PFSK-1 (cell line): Measurements from ENCODE around the gene INO80E.
A peak's percentile ranks its signal among the peaks of the same experiment; 100 is the strongest.

Experiments
- FOXP2 ChIP-seq: optimal IDR thresholded peaks from 2 replicates; pipeline ENCODE3; 2011; ENCODE audit warnings: borderline replicate concordance, control low read depth, inconsistent platforms; ENCODE audit not compliant: insufficient read depth; ENCODE audit errors: extremely low read length, extremely low read depth
- POLR2AphosphoS5 ChIP-seq: IDR thresholded peaks from 2 replicates; pipeline ENCODE4 v1.6.1; 2012; ENCODE audit warnings: low read depth, mild to moderate bottlenecking, control low read depth, low read length, moderate library complexity
- SIN3A ChIP-seq: IDR thresholded peaks from 2 replicates; pipeline ENCODE4 v1.6.1; 2012; ENCODE audit warnings: mild to moderate bottlenecking, low read length, moderate library complexity, borderline replicate concordance; ENCODE audit not compliant: insufficient read depth
- TAF1 ChIP-seq: IDR thresholded peaks from 2 replicates; pipeline ENCODE4 v1.6.1; 2012; ENCODE audit warnings: low read length, control low read depth, borderline replicate concordance; ENCODE audit not compliant: insufficient read depth
- TF ChIP-seq, protein P1 (sequence below), 2 experiments: IDR thresholded peaks; 2 replicates each; pipeline versions ENCODE4 v1.6.1 to v1.8.0; 2011 to 2012; ENCODE audit warnings: low read depth in 2 of 2, low read length in 2 of 2, control low read depth in 1 of 2, inconsistent platforms in 1 of 2, mild to moderate bottlenecking in 1 of 2, moderate library complexity in 1 of 2; ENCODE audit not compliant: insufficient read depth in 1 of 2

Gene INO80E

GRCh38 chr16:29959293-29959692, 36.7 kb upstream of the INO80E start:
- no peak for TF ChIP-seq POLR2AphosphoS5
- no peak for TF ChIP-seq SIN3A
- no peak for TF ChIP-seq FOXP2
- no peak for TF ChIP-seq TAF1
- TF ChIP-seq, protein P1, sequence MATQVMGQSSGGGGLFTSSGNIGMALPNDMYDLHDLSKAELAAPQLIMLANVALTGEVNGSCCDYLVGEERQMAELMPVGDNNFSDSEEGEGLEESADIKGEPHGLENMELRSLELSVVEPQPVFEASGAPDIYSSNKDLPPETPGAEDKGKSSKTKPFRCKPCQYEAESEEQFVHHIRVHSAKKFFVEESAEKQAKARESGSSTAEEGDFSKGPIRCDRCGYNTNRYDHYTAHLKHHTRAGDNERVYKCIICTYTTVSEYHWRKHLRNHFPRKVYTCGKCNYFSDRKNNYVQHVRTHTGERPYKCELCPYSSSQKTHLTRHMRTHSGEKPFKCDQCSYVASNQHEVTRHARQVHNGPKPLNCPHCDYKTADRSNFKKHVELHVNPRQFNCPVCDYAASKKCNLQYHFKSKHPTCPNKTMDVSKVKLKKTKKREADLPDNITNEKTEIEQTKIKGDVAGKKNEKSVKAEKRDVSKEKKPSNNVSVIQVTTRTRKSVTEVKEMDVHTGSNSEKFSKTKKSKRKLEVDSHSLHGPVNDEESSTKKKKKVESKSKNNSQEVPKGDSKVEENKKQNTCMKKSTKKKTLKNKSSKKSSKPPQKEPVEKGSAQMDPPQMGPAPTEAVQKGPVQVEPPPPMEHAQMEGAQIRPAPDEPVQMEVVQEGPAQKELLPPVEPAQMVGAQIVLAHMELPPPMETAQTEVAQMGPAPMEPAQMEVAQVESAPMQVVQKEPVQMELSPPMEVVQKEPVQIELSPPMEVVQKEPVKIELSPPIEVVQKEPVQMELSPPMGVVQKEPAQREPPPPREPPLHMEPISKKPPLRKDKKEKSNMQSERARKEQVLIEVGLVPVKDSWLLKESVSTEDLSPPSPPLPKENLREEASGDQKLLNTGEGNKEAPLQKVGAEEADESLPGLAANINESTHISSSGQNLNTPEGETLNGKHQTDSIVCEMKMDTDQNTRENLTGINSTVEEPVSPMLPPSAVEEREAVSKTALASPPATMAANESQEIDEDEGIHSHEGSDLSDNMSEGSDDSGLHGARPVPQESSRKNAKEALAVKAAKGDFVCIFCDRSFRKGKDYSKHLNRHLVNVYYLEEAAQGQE (IDR thresholded peaks at IDR 0.05; ENCODE audit: insufficient read depth in 1 of 2, low read depth in 2 of 2, low read length in 2 of 2): no peak

- TF ChIP-seq, protein P1 (IDR thresholded peaks at IDR 0.05; ENCODE audit: insufficient read depth in 1 of 2, low read depth in 2 of 2, low read length in 2 of 2): no peak
- TF ChIP-seq TAF1 (no peak), SIN3A (no peak), POLR2AphosphoS5 (no peak), FOXP2 (no peak)
These were observed 34.9 kb upstream of the INO80E start for GRCh38 chr16:29961127-29961478.

DNA sequence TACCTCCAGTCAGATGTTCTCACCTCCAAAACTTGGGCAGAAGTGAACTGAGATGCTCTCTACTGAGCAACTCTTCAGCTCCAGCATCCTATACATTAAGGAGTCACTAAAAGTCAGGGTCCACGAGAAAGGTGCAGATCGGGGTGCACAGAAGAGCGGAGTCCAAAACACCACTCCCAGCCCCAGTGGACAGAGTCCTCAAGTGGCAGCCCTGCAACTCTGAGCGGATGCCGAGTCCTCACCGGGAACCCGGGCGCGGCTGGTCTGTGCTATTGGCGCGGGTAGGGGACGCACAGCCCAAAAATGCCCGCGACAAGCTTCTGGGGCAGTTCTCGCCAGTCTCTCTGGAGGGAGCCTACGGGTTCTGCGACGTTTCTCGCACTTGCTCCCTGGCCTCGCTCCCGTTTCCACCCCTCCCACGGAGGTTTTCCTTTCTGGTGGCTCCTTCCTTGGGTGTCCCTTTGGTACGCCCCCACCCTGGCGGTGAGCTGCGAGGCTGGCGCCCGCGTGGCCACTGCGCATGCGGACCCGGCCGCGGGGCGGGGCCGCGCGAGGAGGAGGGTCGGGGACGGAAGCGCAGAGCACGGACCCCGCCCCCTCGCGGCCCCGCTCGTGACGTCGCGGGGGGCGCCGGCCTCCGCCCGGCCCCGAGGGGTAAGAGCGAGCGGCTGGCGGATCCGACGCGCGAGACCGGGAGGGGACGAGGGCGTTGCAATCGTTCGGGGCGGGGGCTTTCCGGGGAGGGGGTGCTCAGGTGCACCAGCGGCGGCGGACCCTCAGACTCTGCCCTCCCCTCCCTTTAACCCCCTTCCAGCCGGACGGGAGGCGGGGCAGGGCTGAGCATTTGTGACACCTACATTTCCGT, 34.3 kb upstream of the INO80E start, which contains the start of gene TMEM219:
Gene TMEM219, plus strand, starts transcription at position 601 of the 865 bp plus-strand sequence. CDS start 1,065 bp downstream, outside the sequence.
- TF ChIP-seq, protein P1 (IDR thresholded peaks at IDR 0.05; ENCODE audit: insufficient read depth in 1 of 2, low read depth in 2 of 2, low read length in 2 of 2): no peak
- TF ChIP-seq TAF1 (no peak), POLR2AphosphoS5 (peak; percentile 80), FOXP2 (peak; percentile 12), SIN3A (no peak)

DNA sequence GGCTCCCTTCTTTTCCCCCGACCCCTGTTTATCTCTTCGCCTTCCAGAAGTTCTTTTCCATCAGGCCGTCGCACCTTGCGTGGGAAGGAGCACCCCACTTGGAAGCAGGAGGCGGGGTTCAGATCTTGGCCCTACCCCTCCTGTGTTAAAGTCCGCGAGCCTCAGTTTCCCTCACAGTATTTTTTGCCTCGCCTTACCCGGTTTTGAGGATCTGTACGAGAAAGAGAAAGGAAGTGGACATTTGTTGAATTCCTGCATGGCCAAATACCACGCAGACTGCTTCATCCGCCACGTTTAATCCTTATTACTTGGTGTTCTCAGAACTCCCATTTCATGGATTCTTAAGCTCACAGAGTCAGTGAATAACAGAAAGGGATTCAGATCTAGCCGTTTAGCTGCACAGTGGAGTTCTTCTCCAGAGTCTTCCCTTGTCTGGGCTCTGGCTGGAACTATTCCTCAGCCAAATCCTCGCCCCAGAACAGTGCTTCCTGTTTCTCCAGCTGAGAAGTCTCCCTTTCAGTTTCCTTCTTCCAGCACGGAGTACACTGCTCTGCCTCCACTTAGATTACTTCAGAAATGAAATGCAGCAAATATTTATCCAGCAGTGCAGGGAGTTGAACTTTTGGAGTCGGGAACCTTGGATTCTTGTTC, 33.6 kb upstream of the INO80E start:
- 0 out of 2 replicates have a peak, but pooled peaks have one; percentile 38 for TF ChIP-seq SIN3A
- TF ChIP-seq POLR2AphosphoS5: no peak
- TF ChIP-seq, protein P1 (IDR thresholded peaks at IDR 0.05; ENCODE audit: insufficient read depth in 1 of 2, low read depth in 2 of 2, low read length in 2 of 2): no peak
- no peak for TF ChIP-seq TAF1
- TF ChIP-seq FOXP2: no peak
